Central memory CD8-positive, alpha-beta T cell (primary cell): ENCODE data around the gene FOXC2.

Source experiments
- ATAC-seq: fragments of 150-1000 bp; cut with Tn5 transposase; replicated peaks from 2 replicates; pipeline ENCODE4 v1.10.0; 2022; ENCODE audit warnings: mild to moderate bottlenecking, moderate FRiP score, moderate number of reproducible peaks; ENCODE audit not compliant: poor library complexity, severe bottlenecking; ENCODE audit errors: extremely low read depth
- DNase-seq, 2 donors: peaks; one replicate each; pipeline ENCODE4 v3.0.0; 2021; ENCODE audit warnings: low spot score in 2 of 2
- H3K27ac Mint-ChIP-seq: one replicate; pipeline ENCODE4 v1.8.0; 2022; ENCODE audit warnings: low read depth, mild to moderate bottlenecking, moderate library complexity, mixed read lengths
- H3K27me3 Mint-ChIP-seq: one replicate; pipeline ENCODE4 v1.8.0; 2022; ENCODE audit warnings: mixed read lengths
- H3K36me3 Mint-ChIP-seq: one replicate; pipeline ENCODE4 v1.8.0; 2022; ENCODE audit warnings: mild to moderate bottlenecking, moderate library complexity, mixed read lengths; ENCODE audit not compliant: insufficient read depth
- H3K4me1 Mint-ChIP-seq: one replicate; pipeline ENCODE4 v1.8.0; 2022; ENCODE audit warnings: mixed read lengths
- H3K4me3 Mint-ChIP-seq: one replicate; pipeline ENCODE4 v1.8.0; 2022; ENCODE audit warnings: mild to moderate bottlenecking, moderate library complexity, mixed read lengths
- H3K9me3 Mint-ChIP-seq: one replicate; pipeline ENCODE4 v1.8.0; 2022; ENCODE audit warnings: mixed read lengths

Gene FOXC2

GRCh38 chr16:86566601-86566965 is at the start of gene FOXC2:
Gene FOXC2 (plus strand): TSS chr16:86566829. CDS start chr16:86567336, 507 bp downstream.
- Mint-ChIP-seq H3K4me1 (peaks cover 15% of the 10 kb centered on the region), H3K27ac (peak within 1 kb of the TSS; percentile 41), H3K9me3 (no peaks in the 10 kb centered on the region), H3K27me3 (peaks cover 60% of the 10 kb centered on the region), H3K36me3 (peaks cover 2% of the 10 kb centered on the region), H3K4me3 (peak within 1 kb of the TSS; percentile 36)
- ATAC-seq = no peak
- no peak for DNase-seq

GRCh38 chr16:86517033-86517432 is 49.6 kb upstream of the FOXC2 start:
- Mint-ChIP-seq H3K27ac (no peak overlapping the region), H3K4me3 (no peak overlapping the region), H3K36me3 (peaks cover 3% of the 10 kb centered on the region), H3K9me3 (no peaks in the 10 kb centered on the region), H3K4me1 (peaks cover 11% of the 10 kb centered on the region), H3K27me3 (peaks cover 95% of the 10 kb centered on the region)
- DNase-seq (no peak), ATAC-seq (no peak)

- H3K36me3 Mint-ChIP-seq = peaks cover 2% of the 10 kb centered on the region
- no peak overlapping the region for H3K27ac Mint-ChIP-seq
- no peak for DNase-seq
- no peak for ATAC-seq
- H3K27me3 Mint-ChIP-seq = peaks cover 94% of the 10 kb centered on the region
- H3K4me3 Mint-ChIP-seq = no peak overlapping the region
- H3K9me3 Mint-ChIP-seq = no peaks in the 10 kb centered on the region
- H3K4me1 Mint-ChIP-seq = peaks cover 11% of the 10 kb centered on the region
Observed at GRCh38 chr16:86517652-86518258, 48.9 kb upstream of the FOXC2 start.

- Mint-ChIP-seq H3K4me3 (peak overlapping the region; percentile 55), H3K36me3 (no peaks in the 10 kb centered on the region), H3K4me1 (peaks cover 11% of the 10 kb centered on the region), H3K27me3 (peaks cover 86% of the 10 kb centered on the region), H3K9me3 (no peaks in the 10 kb centered on the region), H3K27ac (no peak overlapping the region)
- no peak for ATAC-seq
- DNase-seq = no peak
Observed at GRCh38 chr16:86519007-86519648, 47.5 kb upstream of the FOXC2 start.

GRCh38 chr16:86519649-86520316 is 46.8 kb upstream of the FOXC2 start:
- ATAC-seq (no peak), DNase-seq (peak in 1 of 2 donors; percentile 32)
- H3K27ac Mint-ChIP-seq = no peak overlapping the region
- H3K9me3 Mint-ChIP-seq = no peaks in the 10 kb centered on the region
- H3K4me3 Mint-ChIP-seq = peak overlapping the region; percentile 55
- peaks cover 79% of the 10 kb centered on the region for H3K27me3 Mint-ChIP-seq
- H3K36me3 Mint-ChIP-seq = no peaks in the 10 kb centered on the region
- peaks cover 11% of the 10 kb centered on the region for H3K4me1 Mint-ChIP-seq

GRCh38 chr16:86520317-86521210 is 46.1 kb upstream of the FOXC2 start:
- Mint-ChIP-seq H3K27me3 (peaks cover 71% of the 10 kb centered on the region), H3K27ac (no peak overlapping the region), H3K36me3 (no peaks in the 10 kb centered on the region), H3K4me3 (no peak overlapping the region), H3K4me1 (peaks cover 11% of the 10 kb centered on the region), H3K9me3 (no peaks in the 10 kb centered on the region)
- no peak for DNase-seq
- ATAC-seq = no peak

GRCh38 chr16:86521236-86522197 is 45.1 kb upstream of the FOXC2 start:
- peaks cover 62% of the 10 kb centered on the region for H3K27me3 Mint-ChIP-seq
- no peak for DNase-seq
- H3K36me3 Mint-ChIP-seq = no peaks in the 10 kb centered on the region
- no peak overlapping the region for H3K27ac Mint-ChIP-seq
- H3K4me1 Mint-ChIP-seq = peaks cover 11% of the 10 kb centered on the region
- H3K9me3 Mint-ChIP-seq = no peaks in the 10 kb centered on the region
- no peak for ATAC-seq
- no peak overlapping the region for H3K4me3 Mint-ChIP-seq

- no peaks in the 10 kb centered on the region for H3K36me3 Mint-ChIP-seq
- DNase-seq (no peak), ATAC-seq (no peak)
- peaks cover 11% of the 10 kb centered on the region for H3K4me1 Mint-ChIP-seq
- no peaks in the 10 kb centered on the region for H3K9me3 Mint-ChIP-seq
- H3K27ac Mint-ChIP-seq = no peak overlapping the region
- no peak overlapping the region for H3K4me3 Mint-ChIP-seq
- peaks cover 51% of the 10 kb centered on the region for H3K27me3 Mint-ChIP-seq
Observed at GRCh38 chr16:86522634-86523033, 44.0 kb upstream of the FOXC2 start.

GRCh38 chr16:86523166-86523740 is 43.4 kb upstream of the FOXC2 start:
- no peak for DNase-seq
- no peak for ATAC-seq
- no peaks in the 10 kb centered on the region for H3K36me3 Mint-ChIP-seq
- no peaks in the 10 kb centered on the region for H3K9me3 Mint-ChIP-seq
- H3K27ac Mint-ChIP-seq = no peak overlapping the region
- H3K27me3 Mint-ChIP-seq = peaks cover 44% of the 10 kb centered on the region
- H3K4me3 Mint-ChIP-seq = no peak overlapping the region
- H3K4me1 Mint-ChIP-seq = peaks cover 11% of the 10 kb centered on the region

- ATAC-seq (no peak), DNase-seq (no peak)
- Mint-ChIP-seq H3K36me3 (no peaks in the 10 kb centered on the region), H3K4me1 (peaks cover 10% of the 10 kb centered on the region), H3K4me3 (no peak overlapping the region), H3K27ac (no peak overlapping the region), H3K27me3 (peaks cover 37% of the 10 kb centered on the region), H3K9me3 (no peaks in the 10 kb centered on the region)
Observed at GRCh38 chr16:86524029-86524428, 42.6 kb upstream of the FOXC2 start.

GRCh38 chr16:86525696-86526095 is 40.9 kb upstream of the FOXC2 start:
- no peaks in the 10 kb centered on the region for H3K9me3 Mint-ChIP-seq
- no peak for DNase-seq
- no peaks in the 10 kb centered on the region for H3K36me3 Mint-ChIP-seq
- H3K27me3 Mint-ChIP-seq = peaks cover 21% of the 10 kb centered on the region
- ATAC-seq = no peak
- no peak overlapping the region for H3K4me3 Mint-ChIP-seq
- H3K4me1 Mint-ChIP-seq = no peaks in the 10 kb centered on the region
- H3K27ac Mint-ChIP-seq = no peak overlapping the region
